ENCODE data around the gene RAB40AL. TPM values are rescaled to one million over a fixed set of nuclear protein-coding genes. Genes with fewer than 3 reads are reported as not detected.
"Not testable (repeated sequence)": the region's sequence is repeated elsewhere in the genome, so short reads cannot be mapped to it uniquely, and the experiment has no call there.

RAB40AL gene
- total RNA-seq = 1 to 10 TPM in 1 of 4 donors, under 1 TPM in 1, not detected in 2; 0.64 to 4.1 TPM

DNA sequence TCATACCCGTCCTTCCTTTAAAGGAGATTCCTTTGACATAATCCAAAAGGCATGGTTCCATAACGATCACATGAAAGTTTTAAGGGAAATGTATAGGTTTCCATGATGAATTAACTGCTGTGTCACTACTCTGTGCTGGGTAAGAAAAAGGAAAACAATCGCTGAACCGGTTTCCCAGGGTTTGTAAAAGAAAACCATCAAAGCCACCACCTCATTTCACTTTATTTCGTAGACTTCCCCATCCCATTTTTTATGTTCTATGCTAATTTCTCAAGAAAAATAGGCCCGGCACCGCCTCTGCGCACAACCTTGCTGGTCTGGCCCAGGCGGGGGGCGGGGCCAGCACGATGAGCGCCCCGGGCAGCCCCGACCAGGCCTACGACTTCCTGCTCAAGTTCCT, at the start of gene RAB40AL:
Gene RAB40AL, plus strand, starts transcription at position 301 of the 400 bp plus-strand sequence. Its CDS starts 47 bp downstream, at position 348.
- 80% methylated on average over 15 of the region's 15 CpGs for WGBS
- not testable (repeated sequence) for H3K27ac ChIP-seq; H3K9me3 ChIP-seq; H3K27me3 ChIP-seq; H3K4me3 ChIP-seq; H3K4me1 ChIP-seq; DNase-seq (ENCODE audit: low spot score in 2 of 2); H3K36me3 ChIP-seq

- TF ChIP-seq EP300 (IDR thresholded peaks at IDR 0.05) (no peak), POLR2AphosphoS5 (IDR thresholded peaks at IDR 0.05) (no peak), POLR2A (IDR thresholded peaks at IDR 0.05) (no peak)
- TF ChIP-seq, protein P1, sequence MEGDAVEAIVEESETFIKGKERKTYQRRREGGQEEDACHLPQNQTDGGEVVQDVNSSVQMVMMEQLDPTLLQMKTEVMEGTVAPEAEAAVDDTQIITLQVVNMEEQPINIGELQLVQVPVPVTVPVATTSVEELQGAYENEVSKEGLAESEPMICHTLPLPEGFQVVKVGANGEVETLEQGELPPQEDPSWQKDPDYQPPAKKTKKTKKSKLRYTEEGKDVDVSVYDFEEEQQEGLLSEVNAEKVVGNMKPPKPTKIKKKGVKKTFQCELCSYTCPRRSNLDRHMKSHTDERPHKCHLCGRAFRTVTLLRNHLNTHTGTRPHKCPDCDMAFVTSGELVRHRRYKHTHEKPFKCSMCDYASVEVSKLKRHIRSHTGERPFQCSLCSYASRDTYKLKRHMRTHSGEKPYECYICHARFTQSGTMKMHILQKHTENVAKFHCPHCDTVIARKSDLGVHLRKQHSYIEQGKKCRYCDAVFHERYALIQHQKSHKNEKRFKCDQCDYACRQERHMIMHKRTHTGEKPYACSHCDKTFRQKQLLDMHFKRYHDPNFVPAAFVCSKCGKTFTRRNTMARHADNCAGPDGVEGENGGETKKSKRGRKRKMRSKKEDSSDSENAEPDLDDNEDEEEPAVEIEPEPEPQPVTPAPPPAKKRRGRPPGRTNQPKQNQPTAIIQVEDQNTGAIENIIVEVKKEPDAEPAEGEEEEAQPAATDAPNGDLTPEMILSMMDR (IDR thresholded peaks at IDR 0.05) = no peak
- Histone ChIP-seq H3K36me3 (no peaks in the 10 kb centered on the region), H3K9me3 (no peaks in the 10 kb centered on the region), H3K4me3 (no peak overlapping the region), H3K27ac (no peak overlapping the region), H3K27me3 (no peaks in the 10 kb centered on the region), H3K4me1 (no peaks in the 10 kb centered on the region)
- 79% methylated on average over 3 of the region's 3 CpGs for WGBS
- no peak for DNase-seq (ENCODE audit: low spot score in 2 of 2)
These were observed 49.4 kb upstream of the RAB40AL start for GRCh38 chrX:102887687-102888086.

DNA sequence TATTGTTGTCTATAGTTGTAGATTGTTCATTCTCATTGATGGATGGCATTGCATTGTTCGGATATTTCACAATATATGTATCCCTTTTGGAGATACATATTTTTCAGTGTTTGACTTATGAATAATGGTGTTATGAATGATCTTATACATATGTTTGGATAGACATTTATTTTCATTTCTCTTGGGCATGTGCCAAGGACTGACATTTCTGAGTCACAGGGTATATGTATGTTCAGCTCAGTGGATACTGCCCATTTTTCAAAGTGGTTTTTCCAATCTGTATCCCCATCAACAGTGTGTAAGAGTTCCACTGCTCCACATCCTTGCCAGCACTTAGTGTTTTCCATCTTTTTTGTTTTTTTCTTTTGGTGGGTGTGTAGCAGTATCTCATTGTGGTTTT, 45.0 kb upstream of the RAB40AL start:
- Histone ChIP-seq H3K27me3 (no peaks in the 10 kb centered on the region), H3K9me3 (no peaks in the 10 kb centered on the region), H3K36me3 (no peaks in the 10 kb centered on the region), H3K27ac (no peak overlapping the region), H3K4me1 (no peaks in the 10 kb centered on the region), H3K4me3 (no peak overlapping the region)
- no peak for TF ChIP-seq POLR2AphosphoS5 (IDR thresholded peaks at IDR 0.05)
- TF ChIP-seq EP300 (IDR thresholded peaks at IDR 0.05) = no peak
- TF ChIP-seq POLR2A (IDR thresholded peaks at IDR 0.05) = no peak
- TF ChIP-seq, protein P1 (IDR thresholded peaks at IDR 0.05) = no peak
- DNase-seq (ENCODE audit: low spot score in 2 of 2) = no peak
- WGBS = 86% methylated on average over 1 of the region's 1 CpG

DNA sequence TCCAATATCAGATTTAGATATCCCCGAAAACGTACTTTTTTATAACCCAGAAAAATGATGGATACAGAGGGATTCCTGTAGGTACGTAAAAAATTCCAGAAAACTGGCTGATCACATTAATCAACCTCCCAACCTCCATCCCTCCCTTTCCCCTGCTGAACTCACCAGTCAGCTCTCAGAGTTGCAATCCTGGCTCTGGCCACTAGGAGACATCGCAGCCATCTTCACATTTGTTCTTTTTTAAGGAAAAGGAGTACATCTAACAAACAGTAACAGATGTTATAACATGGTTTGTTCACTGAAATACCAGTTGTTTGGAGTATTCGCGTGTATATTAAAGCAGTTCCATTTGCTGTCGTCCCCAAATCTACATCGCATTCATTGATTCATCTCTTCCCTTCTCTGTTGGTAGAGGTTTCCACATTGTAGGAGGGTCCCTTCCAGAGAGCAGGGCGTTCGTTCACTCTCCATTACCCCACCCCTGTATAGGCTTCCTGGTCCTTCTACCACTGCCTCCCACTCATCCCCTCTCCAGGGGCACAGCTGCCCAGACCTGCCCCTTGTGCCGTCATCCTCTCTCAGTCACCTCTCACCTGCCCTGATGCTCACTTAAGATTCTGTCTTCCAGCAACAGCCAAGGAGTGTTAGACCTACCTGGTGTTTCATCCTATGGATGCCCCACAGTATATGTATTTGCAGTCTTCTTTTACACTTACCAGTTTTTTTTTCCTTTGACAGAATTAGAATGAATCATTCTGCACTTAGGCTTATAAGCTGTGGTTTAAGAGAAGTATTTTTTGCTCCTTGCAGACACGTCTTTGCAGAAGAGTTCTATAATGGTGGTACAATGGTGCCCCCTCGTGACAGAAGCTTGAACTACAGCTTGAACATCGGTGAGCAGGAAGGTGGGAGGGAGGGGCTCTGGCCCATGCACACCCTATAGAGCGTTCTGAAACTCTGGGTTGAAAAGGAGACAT, 36.8 kb upstream of the RAB40AL start:
- no peak overlapping the region for H3K27ac ChIP-seq
- no peaks in the 10 kb centered on the region for H3K36me3 ChIP-seq
- H3K4me1 ChIP-seq = no peaks in the 10 kb centered on the region
- WGBS = 36% methylated on average over 15 of the region's 15 CpGs
- H3K27me3 ChIP-seq = no peaks in the 10 kb centered on the region
- peak; percentile 64 to 74 for DNase-seq (ENCODE audit: low spot score in 2 of 2)
- H3K9me3 ChIP-seq = no peaks in the 10 kb centered on the region
- TF ChIP-seq, protein P1 (IDR thresholded peaks at IDR 0.05) = peak; percentile 17 to 48
- no peak for TF ChIP-seq POLR2A (IDR thresholded peaks at IDR 0.05)
- no peak overlapping the region for H3K4me3 ChIP-seq

- H3K9me3 ChIP-seq = no peaks in the 10 kb centered on the region
- H3K4me1 ChIP-seq = no peaks in the 10 kb centered on the region
- no peak overlapping the region for H3K27ac ChIP-seq
- TF ChIP-seq POLR2A (IDR thresholded peaks at IDR 0.05) (no peak), POLR2AphosphoS5 (IDR thresholded peaks at IDR 0.05) (no peak), EP300 (IDR thresholded peaks at IDR 0.05) (no peak)
- TF ChIP-seq, protein P1 (IDR thresholded peaks at IDR 0.05) = no peak
- H3K4me3 ChIP-seq = no peak overlapping the region
- H3K36me3 ChIP-seq = no peaks in the 10 kb centered on the region
- H3K27me3 ChIP-seq = no peaks in the 10 kb centered on the region
- no peak for DNase-seq (ENCODE audit: low spot score in 2 of 2)
These were observed 34.7 kb upstream of the RAB40AL start for GRCh38 chrX:102902355-102902754.
